ES-I3 (cell line): ENCODE results near the gene OAS2.

Source experiments
- H3K36me3 ChIP-seq: 2 replicates; pipeline ENCODE4 v1.6.1; 2013; ENCODE audit warnings: mild to moderate bottlenecking, low read length, control low read depth, moderate library complexity; ENCODE audit not compliant: insufficient read depth
- H3K4me1 ChIP-seq: 2 replicates; pipeline ENCODE4 v1.6.1; 2013; ENCODE audit warnings: mild to moderate bottlenecking, control low read depth, low read length; ENCODE audit not compliant: insufficient read depth
- H3K9ac ChIP-seq: 2 replicates; pipeline ENCODE4 v1.6.1; 2013; ENCODE audit warnings: low read depth, mild to moderate bottlenecking, low read length, moderate library complexity
- H3K9me3 ChIP-seq: 2 replicates; pipeline ENCODE4 v1.6.1; 2013; ENCODE audit warnings: mild to moderate bottlenecking, low read length, moderate library complexity; ENCODE audit not compliant: control insufficient read depth, insufficient read depth

The OAS2 gene

GRCh38 chr12:113058553-113058952 lies 80.2 kb downstream of the OAS2 start:
- H3K36me3 ChIP-seq, result no peaks in the 10 kb centered on the region

DNA sequence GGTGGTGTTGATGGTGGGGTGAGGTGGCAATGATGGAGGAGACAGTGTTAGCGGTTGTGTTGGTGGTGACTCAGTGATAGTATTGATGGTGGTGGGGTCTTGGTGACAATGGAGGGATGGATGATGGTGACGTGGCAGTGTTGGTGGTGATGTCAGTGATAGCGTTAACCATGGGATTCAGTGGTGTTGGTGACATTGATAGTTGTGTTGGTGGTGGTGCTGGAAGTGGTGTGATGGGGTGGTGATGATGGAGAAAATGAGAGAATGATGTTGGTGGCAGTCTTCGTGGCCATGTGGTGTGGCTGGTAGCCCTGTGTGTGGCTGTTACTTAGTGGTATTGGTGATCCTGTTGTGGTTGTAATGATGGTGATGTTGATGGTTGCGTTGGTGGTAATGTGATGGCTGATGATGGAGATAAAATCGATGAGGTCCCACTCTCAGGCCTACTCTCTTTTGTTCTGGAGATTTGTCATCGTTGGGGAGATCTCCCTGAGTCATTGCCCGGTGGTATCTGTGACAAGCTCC lies 80.8 kb downstream of the OAS2 start:
- Histone ChIP-seq H3K36me3 (no peaks in the 10 kb centered on the region), H3K9ac (no peak overlapping the region), H3K4me1 (peaks cover 8% of the 10 kb centered on the region), H3K9me3 (no peaks in the 10 kb centered on the region; the same call in 1 of the 2 replicates)

More at GRCh38 chr12:113058553-113058952, 80.2 kb downstream of the OAS2 start:
- H3K9me3 ChIP-seq, result no peaks in the 10 kb centered on the region; the same call in 1 of the 2 replicates
- H3K9ac ChIP-seq, result no peak overlapping the region
- peaks cover 8% of the 10 kb centered on the region for H3K4me1 ChIP-seq

- no peak overlapping the region for H3K9ac ChIP-seq
- H3K9me3 ChIP-seq, result no peaks in the 10 kb centered on the region; the same call in 1 of the 2 replicates
Observed at GRCh38 chr12:113060336-113060960, 82.1 kb downstream of the OAS2 start.

DNA sequence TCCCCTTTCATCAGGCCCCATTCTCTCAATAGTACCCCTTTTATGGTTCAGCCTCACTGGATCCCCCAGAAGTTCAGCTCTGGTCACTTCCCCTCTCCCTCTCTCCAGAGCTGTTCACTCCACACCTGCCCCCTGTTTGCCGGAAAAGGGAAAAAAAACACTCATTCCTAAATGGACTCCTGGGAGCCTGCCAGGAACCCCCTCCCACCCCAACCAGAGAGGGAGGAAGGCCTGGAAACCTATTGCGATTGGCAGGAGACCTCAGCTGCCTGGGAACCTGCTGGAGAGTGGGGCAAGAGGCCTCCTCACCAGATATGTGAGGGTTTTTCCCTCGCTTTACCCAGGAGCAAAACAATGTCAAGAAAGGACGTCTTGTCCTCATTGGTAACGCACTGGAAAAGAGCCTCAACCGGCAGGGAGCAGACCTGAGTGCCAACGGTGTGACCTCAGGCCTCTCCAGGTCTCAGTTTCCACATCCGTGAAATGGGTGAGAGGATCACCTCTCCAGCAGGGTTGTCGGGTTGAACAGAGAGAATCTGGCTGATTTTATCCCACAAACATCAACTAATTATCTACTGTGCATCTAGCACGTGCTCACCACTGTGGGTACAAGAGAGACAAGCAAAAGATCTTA lies 82.9 kb downstream of the OAS2 start:
- H3K9me3 ChIP-seq, result no peaks in the 10 kb centered on the region; the same call in 1 of the 2 replicates
- H3K36me3 ChIP-seq, result no peaks in the 10 kb centered on the region
- H3K4me1 ChIP-seq, result peaks cover 8% of the 10 kb centered on the region
- H3K9ac ChIP-seq, result no peak overlapping the region

More at GRCh38 chr12:113060336-113060960, 82.1 kb downstream of the OAS2 start:
- Histone ChIP-seq H3K4me1 (peaks cover 8% of the 10 kb centered on the region), H3K36me3 (no peaks in the 10 kb centered on the region)
